ENCODE data around the gene OXCT1. TPM values are rescaled to one million over a fixed set of nuclear protein-coding genes. Genes with fewer than 3 reads are reported as not detected.

Gene OXCT1
- total and polyA plus RNA-seq, 2 donors (not counting 3 experiments of a cell fraction or from before 2014, with no cell fraction given), result 12.8 to 37.4 TPM

- dilution Hi-C loops (cut with MboI; ENCODE audit: extremely low pct_ligation_motif_present, low sequenced_read_pairs) (no loop called here), intact Hi-C loops (cut with micrococcal nuclease) (loop anchor here (1.0 to 5.0 kb wide), 2 partner anchors 135 to 349 kb away; no protein-coding TSS in a partner anchor)
- CTCF ChIA-PET, result interaction anchor here (1.1 to 5.8 kb wide), 6 partner anchors 129 to 1059 kb away, joined by 3 to 155 read pairs (median 8); no protein-coding TSS in a partner anchor
- Histone ChIP-seq H3K9me1 (replicated peaks; ENCODE audit: control insufficient read depth, extremely low read depth, insufficient read depth, low read length) (no peaks in the 10 kb centered on the region), H3K4me2 (ENCODE audit: insufficient read depth, low read length) (no peak overlapping the region), H3K4me1 (ENCODE audit: control insufficient read depth, extremely low read depth, insufficient read depth, low read length) (no peaks in the 10 kb centered on the region), H3K27ac (ENCODE audit: insufficient read depth, low read depth, low read length) (no peak overlapping the region), H3K36me3 (ENCODE audit: control insufficient read depth in 2 of 2, extremely low read depth in 1 of 2, insufficient read depth in 2 of 2, low read length in 2 of 2) (no peaks in the 10 kb centered on the region), H2AFZ (ENCODE audit: low read depth, low read length) (peak overlapping the region; percentile 23), H3K79me2 (ENCODE audit: control insufficient read depth, insufficient read depth, low read length) (no peaks in the 10 kb centered on the region), H3K9me3 (replicated peaks; ENCODE audit: control insufficient read depth, insufficient read depth, low read length) (no peaks in the 10 kb centered on the region), H3K4me3 (replicated peaks in 1 of 3; ENCODE audit: insufficient read depth in 1 of 3, low read depth in 1 of 3, low read length in 3 of 3) (no peak overlapping the region), H3K9ac (replicated peaks; ENCODE audit: extremely low read depth, insufficient read depth, low read length) (no peak overlapping the region), H3K27me3 (ENCODE audit: control insufficient read depth in 2 of 2, insufficient read depth in 2 of 2, low read length in 2 of 2) (peaks cover 4 to 16% of the 10 kb centered on the region in 2 experiments), H4K20me1 (replicated peaks; ENCODE audit: control insufficient read depth, extremely low read depth, insufficient read depth, low read length) (no peaks in the 10 kb centered on the region)
- DNase-seq (ENCODE audit: low read depth, low spot score) (no peak), FAIRE-seq (no peak)
- no TSS peak for BruUV-seq (replicated peaks)
- TF ChIP-seq GATA2 (IDR thresholded peaks at IDR 0.05; ENCODE audit: insufficient read depth, insufficient read length, low read depth, low read length) (no peak), MAX (IDR thresholded peaks at IDR 0.05; ENCODE audit: insufficient read depth, insufficient read length) (no peak), POLR2A (IDR thresholded peaks at IDR 0.05; ENCODE audit: low read depth, low read length) (no peak), FOS (IDR thresholded peaks at IDR 0.05; ENCODE audit: borderline replicate concordance, insufficient read depth, low read length) (no peak), JUN (IDR thresholded peaks at IDR 0.05; ENCODE audit: borderline replicate concordance, insufficient read depth, insufficient read length, low read depth) (no peak), EZH2 (IDR thresholded peaks at IDR 0.05; ENCODE audit: borderline replicate concordance, low read depth, low read length, severe bottlenecking) (no peak), CTCF (IDR thresholded peaks at IDR 0.05; ENCODE audit: extremely low read depth in 1 of 2, insufficient read depth in 1 of 2, low read depth in 1 of 2, low read length in 2 of 2) (no peak), POLR2AphosphoS5 (IDR thresholded peaks at IDR 0.05; ENCODE audit: insufficient read depth, low read depth, low read length) (no peak), MYC (IDR thresholded peaks at IDR 0.05; ENCODE audit: low read depth, low read length) (no peak)
- POLR2A ChIA-PET, result no interaction called here
Observed at GRCh38 chr5:41708604-41708940, 161.7 kb downstream of the OXCT1 start.
